GM12872 (cell line): ENCODE data around the gene TMEM35B.

Experiments used
- CTCF ChIP-seq: IDR thresholded peaks from 3 replicates; pipeline ENCODE4 v1.5.1; 2011; ENCODE audit warnings: low read depth, mild to moderate bottlenecking, low read length, moderate library complexity; ENCODE audit not compliant: insufficient read depth

Gene TMEM35B

GRCh38 chr1:34950428-34950827, 34.7 kb downstream of the TMEM35B start:
- no peak for TF ChIP-seq CTCF

GRCh38 chr1:34946211-34946610, 38.9 kb downstream of the TMEM35B start:
- TF ChIP-seq CTCF, result no peak
